Epithelial cell of esophagus (primary cell): Measurements from ENCODE around the gene TRAPPC12.

Experiments
- DNase-seq: peaks from one replicate; pipeline ENCODE4 v3.0.0; 2010; ENCODE audit warnings: low read depth
- H3K4me3 ChIP-seq: 2 replicates; pipeline ENCODE4 v1.5.1; 2011; ENCODE audit warnings: mild to moderate bottlenecking, low read length, control low read depth
- CTCF ChIP-seq: IDR thresholded peaks from 2 replicates; pipeline ENCODE4 v1.5.1; 2011; ENCODE audit warnings: low read depth, mild to moderate bottlenecking, low read length, control low read depth, inconsistent platforms; ENCODE audit not compliant: insufficient read depth; ENCODE audit errors: missing control alignments

Gene TRAPPC12

GRCh38 chr2:3379647-3380534 is at the start of gene TRAPPC12:
TRAPPC12 (plus strand) TSS chr2:3379694; CDS start chr2:3387624, 7,930 bp downstream.
- TF ChIP-seq CTCF, result peak; percentile 50
- DNase-seq, result peak; percentile 94
- peak within 1 kb of the TSS; percentile 94 for H3K4me3 ChIP-seq

DNA sequence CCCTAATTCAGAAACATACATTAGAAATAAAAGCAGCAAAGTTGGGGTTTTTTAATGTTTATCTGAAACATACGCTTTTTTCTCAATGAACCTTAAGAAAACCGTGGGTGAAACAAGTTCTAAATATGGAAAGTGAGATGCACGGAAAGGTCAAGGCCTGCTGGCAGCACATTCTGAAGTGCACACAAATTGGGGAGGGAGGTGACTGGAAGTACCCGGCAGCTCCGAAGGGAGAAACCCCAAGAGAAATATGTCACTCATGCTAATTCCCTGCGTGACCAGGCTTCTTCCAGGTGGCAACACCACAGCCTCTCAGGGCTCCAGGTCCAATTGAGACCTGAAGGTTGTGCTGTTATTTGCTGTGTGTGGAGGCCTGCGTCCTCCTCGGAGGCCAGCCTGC is 47.4 kb upstream of the TRAPPC12 start:
- H3K4me3 ChIP-seq, result no peak overlapping the region
- DNase-seq, result no peak
- no peak for TF ChIP-seq CTCF

GRCh38 chr2:3334392-3335345 is 44.8 kb upstream of the TRAPPC12 start:
- H3K4me3 ChIP-seq, result no peak overlapping the region
- no peak for DNase-seq

DNA sequence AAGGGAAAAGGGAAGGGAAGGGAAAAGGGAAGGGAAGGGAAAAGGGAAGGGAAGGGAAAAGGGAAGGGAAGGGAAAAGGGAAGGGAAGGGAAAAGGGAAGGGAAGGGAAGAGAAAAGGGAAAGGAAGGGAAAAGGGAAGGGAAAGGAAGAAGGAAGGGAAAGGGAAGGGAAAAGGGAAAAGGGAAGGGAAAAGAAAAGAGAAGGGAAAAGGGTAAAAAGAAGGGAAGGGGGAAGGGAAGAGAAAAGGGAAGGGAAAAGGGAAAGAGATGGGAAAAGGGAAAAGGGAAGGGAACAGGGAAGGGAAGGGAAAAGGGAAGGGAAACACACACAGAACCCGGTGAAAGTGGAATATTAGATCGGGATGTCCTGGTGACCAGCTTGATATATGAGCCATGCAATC is 42.6 kb upstream of the TRAPPC12 start:
- no peak for DNase-seq
- H3K4me3 ChIP-seq, result no peak overlapping the region
- TF ChIP-seq CTCF, result no peak

More at GRCh38 chr2:3334392-3335345, 44.8 kb upstream of the TRAPPC12 start:
- TF ChIP-seq CTCF, result no peak

DNA sequence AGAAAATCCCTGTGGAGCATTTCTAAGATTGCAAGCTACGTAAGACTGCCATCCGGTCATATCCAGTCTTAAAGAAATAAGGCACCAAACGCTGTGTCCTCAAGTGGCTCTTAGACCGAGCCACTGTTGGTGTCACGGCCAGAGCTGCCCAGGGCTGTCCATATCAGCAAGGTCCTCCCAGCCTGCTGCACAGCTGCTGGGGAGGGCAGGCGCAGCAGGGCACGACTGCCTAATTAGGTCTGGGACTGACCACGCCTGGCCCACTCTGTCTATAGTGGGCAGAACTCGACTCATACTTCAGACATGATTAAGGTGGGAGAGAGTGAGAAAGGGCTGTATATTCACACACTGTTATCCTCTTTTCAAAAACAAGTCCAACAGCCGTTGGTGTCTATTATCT is 41.2 kb upstream of the TRAPPC12 start:
- no peak for DNase-seq
- no peak overlapping the region for H3K4me3 ChIP-seq
- no peak for TF ChIP-seq CTCF

DNA sequence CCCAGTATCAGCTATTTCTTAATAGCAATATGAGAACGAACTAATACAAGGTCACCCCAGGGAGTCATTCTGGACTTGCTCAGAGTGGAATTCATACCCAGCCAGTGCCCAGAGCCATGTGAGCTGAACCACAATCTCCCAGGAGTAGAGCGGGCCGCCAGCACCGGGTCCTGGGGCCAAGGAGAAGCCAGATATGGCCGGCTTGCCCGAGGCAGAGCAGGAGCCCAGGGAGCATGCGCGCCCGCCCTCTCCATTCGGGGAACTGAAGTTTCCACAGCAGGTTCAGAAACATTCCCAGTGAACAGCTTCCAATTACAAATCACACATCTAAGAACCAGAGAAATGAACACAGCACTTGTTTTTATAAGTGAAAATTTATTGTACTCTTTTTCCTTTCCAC is 39.4 kb upstream of the TRAPPC12 start:
- TF ChIP-seq CTCF, result no peak
- no peak overlapping the region for H3K4me3 ChIP-seq
- no peak for DNase-seq
